Stimulated activated CD8-positive, alpha-beta memory T cell treated with anti-CD3 and anti-CD28 coated beads, Interleukin-4, amount 100 ng/mL, for 4 hours (primary cell): ENCODE measurements around the gene CEACAM20.
"Not testable (repeated sequence)": the region's sequence is repeated elsewhere in the genome, so short reads cannot be mapped to it uniquely, and the experiment has no call there.

Source experiments
- DNase-seq, 2 donors: peaks; one replicate each; pipeline ENCODE4 v3.0.0-alpha.2; 2020; ENCODE audit warnings: low read depth in 2 of 2, low spot score in 1 of 2

Gene CEACAM20

DNA sequence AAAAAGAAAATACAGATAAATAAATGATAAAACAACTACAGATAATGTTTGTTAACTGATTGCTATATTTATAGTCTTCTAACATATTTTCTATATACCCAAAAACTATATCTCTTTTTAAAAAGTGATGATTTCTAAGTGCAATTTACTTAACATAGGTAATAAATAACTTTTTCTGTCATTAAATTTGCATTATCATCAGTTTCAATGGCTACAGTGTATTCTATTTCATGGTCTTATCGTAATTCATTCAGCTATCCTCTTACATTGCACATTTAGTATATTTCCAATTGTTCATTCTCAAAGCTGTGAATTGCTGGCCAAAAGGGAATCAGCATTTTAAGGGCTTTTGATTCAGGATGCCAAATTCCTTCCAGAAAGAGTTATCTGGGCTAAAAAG lies 32.8 kb downstream of the CEACAM20 start:
- DNase-seq: no peak

DNA sequence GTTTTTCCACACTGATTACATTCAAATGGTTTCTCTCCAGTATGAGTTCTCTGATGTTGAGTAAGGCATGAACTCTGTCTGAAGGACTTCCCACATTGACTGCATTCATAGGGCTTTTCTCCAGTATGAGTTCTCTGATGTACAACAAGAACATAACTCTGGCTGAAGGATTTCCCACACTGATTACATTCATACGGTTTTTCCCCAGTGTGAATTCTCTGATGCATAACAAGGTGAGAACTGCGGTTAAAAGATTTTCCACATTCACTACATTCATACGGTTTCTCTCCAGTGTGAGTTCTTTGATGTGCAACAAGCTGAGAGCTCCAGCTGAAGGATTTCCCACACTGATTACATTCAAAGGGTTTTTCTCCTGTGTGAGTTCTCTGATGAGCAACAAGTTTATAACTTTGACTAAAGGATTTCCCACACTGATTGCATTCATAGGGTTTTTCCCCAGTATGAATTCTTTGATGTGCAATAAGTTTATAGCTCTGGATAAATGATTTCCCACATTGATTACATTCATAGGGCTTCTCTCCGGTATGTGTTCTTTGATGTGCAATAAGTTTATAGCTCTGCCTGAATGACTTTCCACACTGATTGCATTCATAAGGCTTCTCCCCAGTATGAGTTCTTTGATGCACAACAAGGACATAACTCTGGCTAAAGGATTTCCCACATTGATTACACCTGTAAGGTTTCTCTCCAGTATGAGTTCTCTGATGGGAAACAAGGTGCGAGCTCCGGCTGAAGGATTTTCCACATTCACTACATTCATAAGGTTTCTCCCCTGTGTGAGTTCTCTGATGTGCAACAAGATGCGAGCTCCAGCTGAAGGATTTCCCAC lies 52.7 kb downstream of the CEACAM20 start:
- DNase-seq: no peak

DNA sequence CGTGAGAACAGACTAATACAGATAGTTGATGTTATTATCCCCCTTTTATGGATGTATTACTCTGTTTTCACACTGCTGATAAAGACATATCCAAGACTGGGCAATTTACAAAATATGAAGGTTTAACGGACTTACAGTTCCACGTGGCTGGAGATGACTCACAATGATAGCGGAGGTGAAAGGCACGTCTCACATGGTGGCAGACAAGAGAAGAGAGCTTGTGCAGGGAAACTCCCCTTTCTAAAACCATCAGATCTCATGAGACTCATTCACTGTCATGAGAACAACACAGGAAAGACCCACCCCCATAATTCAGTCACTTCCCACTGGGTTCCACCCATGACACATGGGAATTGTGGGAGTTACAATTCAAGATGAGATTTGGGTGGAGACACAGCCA lies 60.7 kb downstream of the CEACAM20 start:
- not testable (repeated sequence) for DNase-seq

DNA sequence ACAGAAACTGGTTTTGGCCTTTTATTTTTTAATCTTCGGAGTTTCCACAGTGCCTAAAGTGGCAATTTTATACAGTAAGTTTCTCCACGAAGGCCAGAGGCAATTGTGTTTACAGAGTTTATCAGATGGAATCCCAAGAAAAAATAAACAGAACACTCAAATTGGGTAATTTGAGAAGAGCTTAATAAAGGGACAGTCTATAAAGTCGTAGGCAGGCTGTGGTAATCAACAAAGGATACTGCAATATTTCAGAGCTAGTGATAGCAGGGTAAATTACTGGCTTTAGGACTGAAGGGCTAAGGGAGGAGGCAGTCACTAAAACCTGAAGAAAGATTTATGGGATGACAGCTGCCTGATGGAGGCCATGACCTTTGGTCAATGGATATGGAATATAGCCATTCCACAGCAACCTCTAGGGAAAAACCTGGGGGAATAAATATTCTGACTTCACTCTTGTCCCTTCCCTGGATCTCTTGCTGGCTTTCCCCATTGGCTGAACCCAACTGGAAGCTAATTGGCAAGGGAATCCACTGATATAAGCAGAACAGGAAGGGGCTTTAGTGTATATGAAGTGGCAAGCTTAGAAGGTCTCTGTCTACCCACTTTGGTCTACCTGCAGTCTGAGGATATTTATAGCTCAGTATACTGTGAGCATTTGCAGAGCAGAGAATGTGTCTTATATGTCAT lies 66.7 kb downstream of the CEACAM20 start:
- DNase-seq: not testable (repeated sequence)
